LNCAP (cell line): ENCODE measurements around the gene CAPN8.

Experiments
- CTCF ChIP-seq: fragments of 450-650 bp; IDR thresholded peaks from 2 replicates; pipeline ENCODE4 v1.5.1; 2017; ENCODE audit warnings: mild to moderate bottlenecking

Gene CAPN8

GRCh38 chr1:223706077-223706973 lies 40.8 kb upstream of the CAPN8 start:
- no peak for TF ChIP-seq CTCF

- TF ChIP-seq CTCF = no peak
Measured at GRCh38 chr1:223704921-223705878, 39.7 kb upstream of the CAPN8 start.

GRCh38 chr1:223703668-223704013 lies 38.1 kb upstream of the CAPN8 start:
- no peak for TF ChIP-seq CTCF

GRCh38 chr1:223702735-223703667 lies 37.5 kb upstream of the CAPN8 start:
- no peak for TF ChIP-seq CTCF

GRCh38 chr1:223700942-223701637 lies 35.6 kb upstream of the CAPN8 start:
- no peak for TF ChIP-seq CTCF

GRCh38 chr1:223700388-223700918 lies 35.0 kb upstream of the CAPN8 start:
- TF ChIP-seq CTCF = no peak
